C4-2B (cell line): ENCODE results near the gene TMEM100.

Source experiments
- CTCF ChIP-seq: fragments of 450-650 bp; conservative IDR thresholded peaks from 2 replicates; pipeline ENCODE4 v1.5.1; 2017; ENCODE audit warnings: mild to moderate bottlenecking
- ZFX ChIP-seq: fragments of 450-650 bp; IDR thresholded peaks from 2 replicates; pipeline ENCODE4 v1.6.1; 2017

DNA sequence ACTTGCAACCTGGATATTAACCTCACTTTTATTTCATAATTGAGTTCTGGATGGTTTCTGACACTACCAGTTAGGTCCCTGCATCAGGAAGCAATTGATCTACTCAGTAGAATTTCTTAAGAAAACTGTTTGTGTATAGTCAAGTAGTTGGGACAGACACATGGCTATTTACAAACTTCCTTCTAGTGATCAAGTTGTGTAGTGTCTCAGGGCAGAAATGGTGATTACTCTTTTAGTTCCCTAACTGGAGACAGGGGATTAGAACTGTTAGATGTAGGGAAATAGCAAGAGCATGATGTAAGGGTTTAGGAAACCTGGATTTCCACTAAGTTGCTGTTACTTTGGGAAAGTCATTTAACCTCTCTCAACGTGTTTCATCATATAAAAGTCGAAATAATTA is 30.4 kb downstream of the TMEM100 start:
- TF ChIP-seq CTCF (no peak), ZFX (no peak)
